Measurements from ENCODE around the gene DCAKD.

Gene DCAKD

GRCh38 chr17:45020354-45021138, 30.9 kb downstream of the DCAKD start:
- Histone ChIP-seq H4K12ac (ENCODE audit: low read depth, low read length) (no peak overlapping the region), H3K79me1 (ENCODE audit: low read length) (peaks cover 9% of the 10 kb centered on the region), H2AFZ (ENCODE audit: insufficient read depth, low read length, poor library complexity) (no peak overlapping the region), H3K23ac (ENCODE audit: low read length) (no peak overlapping the region), H3K9ac (ENCODE audit: low read length) (no peak overlapping the region), H3K4me3 (ENCODE audit: low read depth, low read length) (no peak overlapping the region), H3K18ac (ENCODE audit: low read length) (no peak overlapping the region), H3K79me2 (ENCODE audit: control insufficient read depth, insufficient read depth, low read length, poor library complexity) (peaks cover 2% of the 10 kb centered on the region), H3K14ac (ENCODE audit: low read length) (no peak overlapping the region), H3K36me3 (ENCODE audit: control insufficient read depth in 1 of 2, insufficient read depth in 2 of 2, low read length in 2 of 2) (peaks cover 15 to 16% of the 10 kb centered on the region in 2 experiments), H2BK5ac (ENCODE audit: low read depth, low read length, poor library complexity) (no peak overlapping the region), H3K4me2 (ENCODE audit: low read length) (no peak overlapping the region), H4K91ac (ENCODE audit: low read depth, low read length) (no peak overlapping the region), H3K9me3 (ENCODE audit: insufficient read depth, low read depth, low read length) (no peaks in the 10 kb centered on the region), H4K8ac (ENCODE audit: low read depth, low read length) (no peak overlapping the region), H2BK120ac (ENCODE audit: insufficient read depth, low read length, poor library complexity) (no peak overlapping the region), H3K27me3 (ENCODE audit: insufficient read depth, low read length) (peaks cover 13% of the 10 kb centered on the region), H3K27ac (ENCODE audit: low read depth, low read length) (no peak overlapping the region), H2AK5ac (ENCODE audit: low read length) (no peak overlapping the region), H3K4me1 (ENCODE audit: control insufficient read depth in 1 of 2, insufficient read depth in 2 of 2, low read length in 2 of 2) (peaks cover 13 to 17% of the 10 kb centered on the region in 2 experiments), H2BK12ac (ENCODE audit: low read length) (no peak overlapping the region), H3K4ac (ENCODE audit: low read depth, low read length) (no peak overlapping the region)
- no CpG with 5 or more reads among the region's 17 CpGs for WGBS (ENCODE audit: extremely low coverage, insufficient coverage, insufficient read length)
- DNase-seq, result no peak

DNA sequence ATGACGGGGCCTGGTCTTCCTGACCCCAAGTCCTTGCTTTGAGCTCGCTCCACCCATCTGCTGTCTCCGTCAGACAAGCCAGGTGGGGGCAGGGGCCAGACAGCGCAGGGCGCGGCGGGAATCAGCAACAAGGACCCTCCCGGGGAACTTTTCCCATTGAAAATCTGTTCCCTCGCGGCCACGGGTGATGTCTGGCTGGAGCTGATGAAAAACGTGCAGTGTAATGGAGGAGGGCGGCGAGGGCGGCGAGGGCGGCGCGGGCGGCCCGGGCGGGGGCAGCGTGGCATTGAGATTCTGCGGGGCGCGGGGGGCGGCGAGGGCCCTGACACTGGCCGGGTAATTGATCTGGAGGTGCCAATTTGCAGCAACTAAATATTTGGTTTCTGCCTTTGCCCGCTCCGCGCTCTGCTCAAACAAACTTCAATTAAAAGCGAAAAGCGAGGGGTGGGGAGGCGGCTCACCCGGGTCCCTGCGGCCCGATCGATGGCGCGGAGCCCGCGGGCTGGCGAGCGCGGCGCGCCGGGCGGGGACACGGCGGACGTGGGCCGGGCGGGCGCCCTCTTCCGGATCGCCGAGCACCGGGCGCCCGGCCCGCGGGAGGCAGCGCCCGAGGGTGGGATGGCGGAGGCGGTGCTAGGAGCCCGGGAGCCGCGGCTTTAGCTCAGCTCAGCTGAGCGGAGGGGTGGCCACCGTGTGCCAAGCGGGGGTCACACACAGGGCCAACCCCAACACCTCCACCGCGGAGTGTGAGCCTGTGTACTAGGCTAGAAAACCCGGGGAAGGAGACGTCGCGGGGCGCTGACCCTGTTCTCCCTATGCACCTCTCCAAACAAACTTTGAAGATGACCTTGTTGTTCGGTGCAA, 32.4 kb downstream of the DCAKD start:
- H3K79me1 ChIP-seq (ENCODE audit: low read length), result peaks cover 9% of the 10 kb centered on the region
- peak; percentile 37 to 67 for DNase-seq
- no peak overlapping the region for H3K9ac ChIP-seq (ENCODE audit: low read length)
- H3K27ac ChIP-seq (ENCODE audit: low read depth, low read length), result no peak overlapping the region
- H2AFZ ChIP-seq (ENCODE audit: insufficient read depth, low read length, poor library complexity), result peak overlapping the region; percentile 41
- H3K36me3 ChIP-seq (ENCODE audit: control insufficient read depth in 1 of 2, insufficient read depth in 2 of 2, low read length in 2 of 2), result peaks cover 6% of the 10 kb centered on the region in 2 experiments
- peaks cover 2% of the 10 kb centered on the region for H3K79me2 ChIP-seq (ENCODE audit: control insufficient read depth, insufficient read depth, low read length, poor library complexity)
- H3K4me2 ChIP-seq (ENCODE audit: low read length), result peak overlapping the region; percentile 87
- peaks cover 13 to 17% of the 10 kb centered on the region in 2 experiments for H3K4me1 ChIP-seq (ENCODE audit: control insufficient read depth in 1 of 2, insufficient read depth in 2 of 2, low read length in 2 of 2)
- no CpG with 5 or more reads among the region's 82 CpGs for WGBS (ENCODE audit: extremely low coverage, insufficient coverage, insufficient read length)
- H3K9me3 ChIP-seq (ENCODE audit: insufficient read depth, low read depth, low read length), result no peaks in the 10 kb centered on the region
- H2AK5ac ChIP-seq (ENCODE audit: low read length), result no peak overlapping the region
- H4K8ac ChIP-seq (ENCODE audit: low read depth, low read length), result peak overlapping the region; percentile 67
- peak overlapping the region; percentile 41 for H4K91ac ChIP-seq (ENCODE audit: low read depth, low read length)
- H3K18ac ChIP-seq (ENCODE audit: low read length), result peak overlapping the region; percentile 35
- peak overlapping the region; percentile 40 for H2BK120ac ChIP-seq (ENCODE audit: insufficient read depth, low read length, poor library complexity)
- no peak overlapping the region for H3K23ac ChIP-seq (ENCODE audit: low read length)
- no peak overlapping the region for H2BK5ac ChIP-seq (ENCODE audit: low read depth, low read length, poor library complexity)
- H3K14ac ChIP-seq (ENCODE audit: low read length), result peak overlapping the region; percentile 37
- peak overlapping the region; percentile 20 for H4K12ac ChIP-seq (ENCODE audit: low read depth, low read length)
- peak overlapping the region; percentile 59 for H3K4me3 ChIP-seq (ENCODE audit: low read depth, low read length)
- H3K4ac ChIP-seq (ENCODE audit: low read depth, low read length), result no peak overlapping the region
- H3K27me3 ChIP-seq (ENCODE audit: insufficient read depth, low read length), result peaks cover 13% of the 10 kb centered on the region
- H2BK12ac ChIP-seq (ENCODE audit: low read length), result no peak overlapping the region

DNA sequence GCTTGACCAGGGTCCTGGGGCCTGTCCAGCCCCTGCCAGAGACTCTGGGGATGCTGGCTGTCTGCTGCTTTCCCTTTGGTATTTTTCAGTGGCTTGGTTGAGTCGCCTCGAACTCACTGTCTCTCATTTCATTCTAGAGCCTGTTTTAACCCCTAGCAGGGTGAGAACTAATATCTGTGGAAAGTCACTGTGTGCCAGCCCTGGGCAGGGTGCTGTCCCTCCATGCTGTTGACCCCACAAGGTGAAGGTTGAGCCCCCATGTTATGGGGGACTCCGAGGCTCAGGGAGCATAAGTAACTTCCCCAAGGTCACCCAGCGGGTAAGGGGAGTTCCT, 33.0 kb downstream of the DCAKD start:
- H3K23ac ChIP-seq (ENCODE audit: low read length), result no peak overlapping the region
- DNase-seq, result no peak
- H2BK120ac ChIP-seq (ENCODE audit: insufficient read depth, low read length, poor library complexity), result no peak overlapping the region
- H2AK5ac ChIP-seq (ENCODE audit: low read length), result no peak overlapping the region
- no peak overlapping the region for H3K9ac ChIP-seq (ENCODE audit: low read length)
- no peak overlapping the region for H3K27ac ChIP-seq (ENCODE audit: low read depth, low read length)
- H4K91ac ChIP-seq (ENCODE audit: low read depth, low read length), result peak overlapping the region; percentile 41
- H4K12ac ChIP-seq (ENCODE audit: low read depth, low read length), result no peak overlapping the region
- no peak overlapping the region for H3K14ac ChIP-seq (ENCODE audit: low read length)
- peaks cover 0 to under 1% of the 10 kb centered on the region in 2 experiments for H3K36me3 ChIP-seq (ENCODE audit: control insufficient read depth in 1 of 2, insufficient read depth in 2 of 2, low read length in 2 of 2)
- H3K4ac ChIP-seq (ENCODE audit: low read depth, low read length), result no peak overlapping the region
- whole genome bisulfite sequencing (ENCODE audit: extremely low coverage, insufficient coverage, insufficient read length), result no CpG with 5 or more reads among the region's 4 CpGs
- no peaks in the 10 kb centered on the region for H3K9me3 ChIP-seq (ENCODE audit: insufficient read depth, low read depth, low read length)
- no peak overlapping the region for H2BK5ac ChIP-seq (ENCODE audit: low read depth, low read length, poor library complexity)
- peak overlapping the region; percentile 59 for H3K4me3 ChIP-seq (ENCODE audit: low read depth, low read length)
- H4K8ac ChIP-seq (ENCODE audit: low read depth, low read length), result peak overlapping the region; percentile 67
- peak overlapping the region; percentile 41 for H2AFZ ChIP-seq (ENCODE audit: insufficient read depth, low read length, poor library complexity)
- H3K4me1 ChIP-seq (ENCODE audit: control insufficient read depth in 1 of 2, insufficient read depth in 2 of 2, low read length in 2 of 2), result peaks cover 13 to 17% of the 10 kb centered on the region in 2 experiments
- H3K79me1 ChIP-seq (ENCODE audit: low read length), result peaks cover 9% of the 10 kb centered on the region
- H3K18ac ChIP-seq (ENCODE audit: low read length), result no peak overlapping the region
- H2BK12ac ChIP-seq (ENCODE audit: low read length), result no peak overlapping the region
- peaks cover 2% of the 10 kb centered on the region for H3K79me2 ChIP-seq (ENCODE audit: control insufficient read depth, insufficient read depth, low read length, poor library complexity)
- peak overlapping the region; percentile 87 for H3K4me2 ChIP-seq (ENCODE audit: low read length)
- H3K27me3 ChIP-seq (ENCODE audit: insufficient read depth, low read length), result peaks cover 13% of the 10 kb centered on the region

GRCh38 chr17:45016823-45017222, 34.6 kb downstream of the DCAKD start:
- Histone ChIP-seq H3K4ac (ENCODE audit: low read depth, low read length) (no peak overlapping the region), H3K4me3 (ENCODE audit: low read depth, low read length) (no peak overlapping the region), H4K91ac (ENCODE audit: low read depth, low read length) (no peak overlapping the region), H3K36me3 (ENCODE audit: control insufficient read depth in 1 of 2, insufficient read depth in 2 of 2, low read length in 2 of 2) (no peaks in the 10 kb centered on the region), H2BK12ac (ENCODE audit: low read length) (no peak overlapping the region), H4K8ac (ENCODE audit: low read depth, low read length) (no peak overlapping the region), H3K4me2 (ENCODE audit: low read length) (no peak overlapping the region), H3K27me3 (ENCODE audit: insufficient read depth, low read length) (peaks cover 13% of the 10 kb centered on the region), H3K27ac (ENCODE audit: low read depth, low read length) (no peak overlapping the region), H4K12ac (ENCODE audit: low read depth, low read length) (no peak overlapping the region), H2AK5ac (ENCODE audit: low read length) (no peak overlapping the region), H3K14ac (ENCODE audit: low read length) (no peak overlapping the region), H3K79me1 (ENCODE audit: low read length) (peaks cover 8% of the 10 kb centered on the region), H3K23ac (ENCODE audit: low read length) (no peak overlapping the region), H3K18ac (ENCODE audit: low read length) (no peak overlapping the region), H3K9me3 (ENCODE audit: insufficient read depth, low read depth, low read length) (no peaks in the 10 kb centered on the region), H3K4me1 (ENCODE audit: control insufficient read depth in 1 of 2, insufficient read depth in 2 of 2, low read length in 2 of 2) (peaks cover 13 to 17% of the 10 kb centered on the region in 2 experiments), H3K79me2 (ENCODE audit: control insufficient read depth, insufficient read depth, low read length, poor library complexity) (peaks cover 2% of the 10 kb centered on the region), H3K9ac (ENCODE audit: low read length) (no peak overlapping the region), H2AFZ (ENCODE audit: insufficient read depth, low read length, poor library complexity) (no peak overlapping the region), H2BK120ac (ENCODE audit: insufficient read depth, low read length, poor library complexity) (no peak overlapping the region), H2BK5ac (ENCODE audit: low read depth, low read length, poor library complexity) (no peak overlapping the region)
- WGBS (ENCODE audit: extremely low coverage, insufficient coverage, insufficient read length), result no CpG with 5 or more reads among the region's 5 CpGs
- DNase-seq, result peak in 1 of 2 donors; percentile 6
